HG03571 (cell line): Measurements from ENCODE around the gene CDC42BPG.
"Not testable (repeated sequence)": the region's sequence is repeated elsewhere in the genome, so short reads cannot be mapped to it uniquely, and the experiment has no call there.

Experiments
- ATAC-seq: cut with Tn5 transposase; IDR thresholded peaks from one replicate; pipeline ENCODE4 v1.9.1; 2021; ENCODE audit not compliant: unreplicated experiment

CDC42BPG gene

DNA sequence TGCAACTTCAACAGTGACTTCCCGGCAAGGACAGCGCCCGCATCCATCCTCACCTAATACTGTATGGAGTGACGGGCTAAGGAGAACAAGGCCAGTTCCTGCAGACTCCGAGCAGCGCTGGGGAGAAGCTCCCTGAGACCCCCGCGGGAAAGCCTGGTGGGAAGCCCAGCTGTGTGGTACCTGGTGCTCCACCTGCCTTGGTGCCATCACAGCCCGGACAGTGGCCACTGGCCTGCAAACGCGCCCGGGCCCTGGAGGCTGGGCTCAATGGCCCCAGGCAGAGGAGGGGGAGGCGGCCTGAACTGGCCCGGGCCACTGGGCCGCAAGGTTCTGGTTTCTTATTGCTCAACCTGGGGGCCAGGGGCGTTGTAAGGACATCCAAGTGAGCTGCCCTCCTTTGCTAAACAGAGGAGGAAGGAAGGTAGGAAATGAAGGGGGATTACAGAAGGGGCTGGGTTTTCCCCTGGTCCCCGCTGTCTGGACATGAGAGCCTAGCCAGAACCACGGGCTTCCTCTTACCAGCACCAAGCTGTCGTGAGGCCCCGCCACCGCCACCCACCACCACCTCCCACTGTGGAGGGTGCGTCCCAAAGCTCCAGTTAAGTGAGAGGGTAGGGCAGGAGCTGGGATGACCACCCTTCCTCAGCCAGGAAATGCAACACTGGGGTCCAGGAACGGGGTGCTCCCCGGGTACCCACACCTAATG is 8.5 kb upstream of the CDC42BPG start:
- no peak for ATAC-seq

DNA sequence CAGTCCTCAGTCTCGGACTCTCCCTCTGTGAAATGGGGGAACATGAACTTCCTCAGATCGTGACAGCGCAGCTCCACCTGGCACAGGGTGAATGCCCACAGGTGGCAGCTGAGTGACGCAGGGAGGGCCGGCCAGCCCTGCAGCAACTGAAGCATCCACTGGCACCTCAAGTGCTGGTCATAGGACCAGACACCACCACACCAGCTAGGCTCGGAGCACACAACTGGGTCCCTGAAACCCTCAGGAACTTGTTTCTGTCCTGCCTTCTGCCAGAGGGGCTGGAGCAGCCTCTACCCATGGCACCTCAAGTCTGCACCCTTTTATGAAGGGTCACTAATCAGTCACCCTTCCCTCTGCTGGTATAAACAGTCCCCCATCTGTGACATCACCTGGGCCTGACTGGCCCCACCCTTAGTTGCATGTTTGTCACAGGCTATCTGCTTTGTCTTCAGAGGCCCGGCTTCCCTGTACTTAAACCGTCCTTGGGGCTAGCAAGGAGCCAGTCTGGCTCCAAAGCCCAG is 7.4 kb upstream of the CDC42BPG start:
- no peak for ATAC-seq

DNA sequence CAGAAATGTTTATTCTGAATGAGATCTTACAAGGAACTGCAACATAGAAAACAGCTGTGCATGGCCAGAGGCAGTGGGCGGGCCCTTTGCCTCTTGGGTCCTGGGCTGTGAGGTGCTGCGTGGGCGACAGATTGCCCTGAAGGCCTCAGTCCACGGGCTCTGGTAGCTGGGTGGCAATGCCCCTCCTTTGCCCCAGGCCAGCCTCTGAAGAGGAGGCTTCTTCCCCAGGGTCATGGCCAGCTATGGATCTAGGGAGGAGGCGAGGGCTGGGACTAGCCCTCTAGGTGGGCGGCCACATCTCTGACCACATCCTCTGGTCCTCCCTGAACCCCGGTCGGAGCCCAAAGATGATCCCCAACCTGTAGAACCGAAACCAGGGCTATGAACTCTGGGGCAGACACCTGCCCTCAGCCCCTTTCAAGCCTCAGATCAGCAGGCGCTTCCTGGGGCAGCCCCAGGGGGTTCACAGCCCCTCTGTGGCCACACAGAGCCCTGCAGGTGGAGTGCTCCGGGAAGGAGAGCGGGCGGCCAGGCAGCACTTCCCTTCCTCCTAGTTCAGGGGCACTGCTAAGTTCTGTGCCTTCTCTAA is 6.6 kb upstream of the CDC42BPG start:
- peak; percentile 57 for ATAC-seq

DNA sequence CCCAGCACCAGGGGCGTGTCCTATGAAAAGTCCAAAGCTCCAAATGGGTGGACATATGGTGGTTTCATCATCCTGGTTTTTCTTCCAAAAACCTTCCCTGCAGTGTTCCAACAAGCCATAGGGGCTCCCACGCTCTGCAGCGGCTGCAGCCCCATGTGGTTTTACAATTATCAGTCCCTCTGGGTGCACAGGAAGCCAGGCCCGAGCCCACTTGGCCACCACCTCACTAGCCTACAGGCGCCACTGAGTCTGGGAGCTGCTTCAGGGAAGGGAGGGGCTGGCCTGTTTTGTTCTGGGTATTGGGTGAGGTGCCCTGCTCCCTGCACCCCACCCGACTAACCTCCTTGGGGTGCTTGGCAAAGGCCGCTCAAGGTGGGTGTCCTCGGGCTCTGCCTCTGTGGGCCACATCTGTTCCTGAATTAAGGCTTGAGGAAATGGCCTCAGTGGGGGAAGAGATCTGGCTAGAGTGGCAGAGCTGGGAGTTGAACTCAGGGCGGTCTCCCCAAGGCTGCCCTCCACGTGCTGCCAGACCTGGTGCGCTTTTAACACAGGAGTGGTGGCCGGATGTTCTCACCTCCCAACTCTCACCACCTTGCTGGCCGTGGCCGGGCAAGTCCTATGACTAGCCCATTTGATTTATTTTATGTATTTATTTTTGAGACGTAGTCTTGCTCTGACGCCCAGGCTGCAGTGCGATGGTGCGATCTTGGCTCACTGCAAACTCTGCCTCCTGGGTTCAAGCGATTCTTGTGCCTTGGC is 5.3 kb upstream of the CDC42BPG start:
- ATAC-seq = no peak

DNA sequence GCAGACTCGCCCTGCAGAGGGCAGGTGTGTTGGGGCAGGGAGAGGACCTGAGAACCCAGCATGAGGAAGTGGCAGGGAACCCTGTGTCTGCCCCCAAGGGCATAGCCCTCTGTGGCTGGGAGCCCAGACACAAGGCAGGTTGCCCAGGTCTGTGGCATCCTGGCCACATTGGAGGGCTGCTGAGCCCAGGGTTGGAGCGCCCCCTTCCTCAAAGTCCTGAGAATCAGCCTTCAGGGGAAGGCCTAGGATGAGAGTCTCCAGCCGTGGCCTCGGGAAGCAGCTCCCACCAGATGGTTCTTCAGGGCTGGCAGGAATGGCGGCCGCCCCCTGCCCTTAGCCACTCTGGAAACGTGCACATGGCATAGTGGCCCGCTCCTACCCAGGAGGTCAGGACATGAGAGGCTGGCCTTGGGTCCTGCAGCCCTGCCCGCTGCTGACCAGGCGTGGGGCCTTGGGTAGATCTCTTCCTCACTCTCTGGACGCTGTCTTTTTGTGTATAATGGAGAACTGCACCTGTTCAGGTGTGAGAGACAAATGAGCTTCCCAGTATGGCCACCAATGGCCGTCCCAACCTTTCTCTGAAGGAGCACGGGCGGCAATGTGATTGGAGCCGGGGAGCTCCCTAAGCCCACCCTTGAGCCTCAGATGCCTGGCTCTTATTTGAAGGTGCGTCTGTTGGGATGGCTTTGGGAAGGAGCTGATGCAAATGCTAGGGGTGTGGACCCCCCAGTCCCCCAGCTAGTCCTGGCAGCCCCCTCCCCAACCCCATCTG is 4.6 kb upstream of the CDC42BPG start:
- ATAC-seq = no peak

DNA sequence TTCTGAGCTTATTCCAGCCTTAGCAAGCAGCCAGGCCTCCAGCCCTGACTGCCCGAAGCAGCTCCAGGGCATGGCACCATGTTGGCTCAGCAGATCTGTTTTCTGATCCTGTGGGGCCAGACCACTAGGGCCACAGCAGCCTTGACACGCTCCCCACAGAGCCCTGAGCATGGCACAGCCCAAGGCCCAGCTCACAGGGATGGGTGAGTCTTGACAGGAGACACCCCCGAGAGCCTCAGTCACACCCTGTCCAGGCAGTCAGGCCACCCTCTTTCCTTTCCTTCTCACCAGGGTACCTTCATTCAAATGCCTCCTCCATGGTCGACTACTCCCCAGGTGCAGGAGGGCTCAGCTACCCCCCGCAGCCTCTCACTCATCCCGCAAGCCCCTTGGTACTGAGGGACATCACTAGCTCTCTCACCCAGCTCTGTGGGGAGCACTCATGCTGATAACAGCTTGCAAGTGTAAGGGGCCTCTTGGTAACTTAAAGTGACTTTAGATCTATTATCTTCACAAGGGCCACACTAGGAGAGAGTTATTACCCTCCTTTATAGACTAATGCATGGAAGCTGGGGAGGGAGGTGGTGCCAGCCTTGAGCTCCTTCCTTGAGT is 3.9 kb upstream of the CDC42BPG start:
- ATAC-seq = no peak

DNA sequence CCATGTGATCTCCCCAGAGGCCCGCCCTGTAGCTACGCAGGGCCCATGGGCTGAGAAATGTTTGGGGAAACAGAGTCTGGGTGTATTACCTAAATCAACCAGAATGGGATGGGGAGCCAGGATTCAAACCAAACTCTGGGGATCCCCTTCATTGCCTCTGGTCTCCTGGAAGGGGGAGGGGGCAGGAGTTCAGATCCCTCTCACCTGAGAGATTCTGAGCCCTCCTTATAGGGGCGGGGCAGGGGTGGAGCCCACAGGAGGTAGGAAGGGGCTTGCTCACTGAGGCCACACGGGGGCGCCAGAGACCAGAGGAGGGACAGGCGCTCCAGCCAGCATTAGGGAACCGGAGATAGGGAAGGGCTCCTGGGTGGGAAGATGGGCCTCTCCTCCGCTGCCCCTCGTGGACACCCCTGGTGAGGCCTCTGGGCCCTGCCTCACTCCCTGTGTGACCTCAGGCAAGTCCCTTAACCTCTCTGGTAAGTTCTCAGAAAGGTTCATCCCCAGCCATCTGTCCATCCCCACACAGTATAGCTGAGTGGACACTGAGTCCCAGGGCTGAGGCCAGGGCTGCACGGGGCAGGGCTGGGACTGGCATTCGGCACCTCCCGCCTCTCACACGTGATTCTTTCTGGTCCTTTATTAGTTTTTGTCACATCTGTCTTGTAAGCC is 2.7 kb upstream of the CDC42BPG start:
- no peak for ATAC-seq

DNA sequence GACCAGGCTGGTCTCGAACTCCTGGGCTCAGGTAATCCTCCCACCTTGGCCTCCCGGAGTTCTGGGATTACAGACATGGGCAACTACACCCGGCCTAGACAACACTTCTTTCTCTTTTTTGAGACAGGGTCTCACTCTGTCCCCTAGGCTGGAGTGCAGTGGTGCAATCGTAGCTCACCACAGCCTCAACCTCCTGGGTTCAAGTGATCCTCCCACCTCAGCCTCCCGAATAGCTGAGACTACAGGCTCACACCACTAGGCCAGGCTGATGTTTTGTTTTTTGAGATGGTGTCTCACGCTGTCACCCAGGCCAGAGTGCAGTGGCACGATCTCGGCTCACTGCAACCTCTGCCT is 1.3 kb upstream of the CDC42BPG start:
- not testable (repeated sequence) for ATAC-seq

DNA sequence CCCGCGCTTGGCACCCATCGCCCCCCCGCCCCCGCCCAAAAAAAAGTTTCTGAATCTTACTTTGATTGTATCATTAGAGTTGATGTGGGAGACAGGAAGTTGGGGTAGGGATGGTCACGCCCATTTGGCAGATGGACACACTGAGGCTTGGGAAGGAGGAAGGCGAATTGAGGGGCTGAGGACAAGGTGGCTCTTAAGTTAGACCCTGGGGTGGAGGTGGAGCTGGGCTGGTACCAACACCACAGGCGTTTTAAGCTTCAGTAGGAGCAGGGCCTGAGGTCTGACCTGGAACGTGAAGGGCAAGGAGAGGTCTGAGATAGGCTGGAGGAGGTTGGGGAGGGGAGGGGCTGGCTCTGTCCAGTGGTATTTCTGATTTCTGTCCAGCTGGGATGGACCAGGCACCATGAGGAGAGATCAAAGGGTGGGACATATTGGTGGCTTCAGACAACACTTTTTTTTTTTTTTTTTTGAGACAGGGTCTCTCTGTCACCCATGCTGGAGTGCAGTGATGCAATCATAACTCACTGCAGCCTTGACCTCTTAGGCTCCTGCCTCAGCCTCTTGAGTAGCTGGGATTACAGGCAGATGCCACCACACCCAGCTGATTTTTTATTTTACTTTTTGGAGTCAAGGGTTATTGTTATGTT is 799 bp upstream of the CDC42BPG start:
- no peak for ATAC-seq

DNA sequence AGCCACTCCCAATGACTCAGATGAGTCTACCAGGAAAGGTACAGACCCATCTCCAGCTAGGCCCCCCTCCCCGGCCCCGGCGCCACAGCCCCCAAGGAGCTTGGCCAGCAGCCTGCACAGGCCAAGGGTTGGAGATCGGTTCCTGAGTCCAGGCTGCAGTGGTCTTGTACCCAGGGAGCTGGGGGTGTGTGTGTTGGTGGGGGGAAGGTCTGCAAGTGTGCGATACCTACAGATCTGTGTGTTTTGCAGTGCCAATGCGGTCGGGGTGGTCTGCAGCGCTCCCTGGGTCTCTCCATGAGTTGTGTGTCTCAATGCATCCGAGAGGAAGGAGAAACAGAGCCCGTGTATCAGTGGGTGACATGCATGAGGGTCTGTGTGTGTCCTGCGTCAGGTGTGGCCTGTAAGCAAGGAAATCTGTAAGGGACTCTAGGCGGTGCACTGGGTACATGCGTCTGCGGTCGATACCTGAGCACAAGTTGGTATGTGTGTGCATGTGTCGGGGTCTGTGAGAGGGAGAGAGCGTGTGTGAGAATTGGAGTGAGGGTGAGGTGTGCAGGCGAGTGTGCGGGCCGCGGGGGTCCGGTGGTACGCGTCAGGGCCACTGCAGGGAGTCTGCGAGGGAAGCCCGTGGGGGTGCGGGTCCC is 645 bp downstream of the CDC42BPG start:
- no peak for ATAC-seq

DNA sequence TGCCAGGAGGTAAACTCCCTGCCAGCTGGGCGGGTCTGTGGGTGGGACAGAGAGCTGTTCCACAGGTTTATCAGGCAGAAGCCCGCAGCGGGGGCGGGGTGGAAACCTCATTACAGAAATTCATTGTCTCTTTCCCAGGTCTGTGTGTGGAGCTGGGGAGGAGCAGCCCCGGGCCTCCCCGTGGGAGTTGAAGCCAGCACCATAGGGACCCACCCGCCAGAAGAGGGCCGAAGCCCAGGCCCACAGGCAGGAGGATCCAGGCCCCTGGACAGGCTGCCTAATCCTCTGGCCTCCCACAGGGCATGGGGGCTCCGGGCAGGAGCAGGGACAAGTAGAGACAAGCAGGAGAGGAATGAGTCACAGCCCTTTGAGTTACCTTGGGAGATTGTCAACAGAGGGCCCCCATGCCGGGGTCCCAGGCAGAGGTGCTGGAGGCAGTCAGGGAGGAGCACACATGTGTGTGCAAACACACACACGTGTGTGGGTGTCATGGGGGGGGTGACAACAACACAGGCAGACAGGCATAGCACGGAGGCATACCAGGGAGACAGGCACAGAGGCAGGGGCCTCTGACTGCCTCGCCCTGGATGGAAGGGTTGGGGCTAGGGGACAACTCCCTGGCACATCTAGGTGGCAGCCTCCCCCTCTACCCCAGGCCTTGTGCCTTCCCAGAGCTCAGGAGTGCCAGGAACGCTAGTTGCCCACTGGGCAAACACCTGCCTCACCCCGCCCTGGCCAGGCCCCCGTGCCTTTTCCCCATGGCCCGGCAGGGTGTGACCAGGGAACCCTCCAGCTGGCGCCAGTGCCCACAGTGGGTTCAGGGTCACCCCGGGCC is 1.4 kb downstream of the CDC42BPG start:
- ATAC-seq = no peak

DNA sequence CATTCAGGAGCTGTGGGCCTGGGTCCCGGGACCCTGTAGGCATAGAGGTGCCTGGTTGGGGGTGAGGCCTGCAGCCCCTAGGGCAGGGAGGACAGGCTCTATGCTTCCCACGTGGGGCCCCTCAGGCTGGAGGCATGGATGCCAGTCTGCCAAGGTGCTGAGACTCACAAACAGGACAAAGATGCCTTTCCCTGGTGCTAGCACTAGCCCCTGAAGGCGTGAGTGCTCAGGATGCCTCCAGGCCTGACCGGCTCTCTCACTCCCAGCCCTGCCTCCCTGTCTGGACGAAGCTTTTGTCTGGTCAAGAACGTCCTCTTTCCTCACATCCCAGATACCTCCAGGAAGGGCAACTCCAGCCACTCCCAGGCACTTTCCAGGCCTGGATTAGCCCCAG is 2.1 kb downstream of the CDC42BPG start:
- no peak for ATAC-seq

DNA sequence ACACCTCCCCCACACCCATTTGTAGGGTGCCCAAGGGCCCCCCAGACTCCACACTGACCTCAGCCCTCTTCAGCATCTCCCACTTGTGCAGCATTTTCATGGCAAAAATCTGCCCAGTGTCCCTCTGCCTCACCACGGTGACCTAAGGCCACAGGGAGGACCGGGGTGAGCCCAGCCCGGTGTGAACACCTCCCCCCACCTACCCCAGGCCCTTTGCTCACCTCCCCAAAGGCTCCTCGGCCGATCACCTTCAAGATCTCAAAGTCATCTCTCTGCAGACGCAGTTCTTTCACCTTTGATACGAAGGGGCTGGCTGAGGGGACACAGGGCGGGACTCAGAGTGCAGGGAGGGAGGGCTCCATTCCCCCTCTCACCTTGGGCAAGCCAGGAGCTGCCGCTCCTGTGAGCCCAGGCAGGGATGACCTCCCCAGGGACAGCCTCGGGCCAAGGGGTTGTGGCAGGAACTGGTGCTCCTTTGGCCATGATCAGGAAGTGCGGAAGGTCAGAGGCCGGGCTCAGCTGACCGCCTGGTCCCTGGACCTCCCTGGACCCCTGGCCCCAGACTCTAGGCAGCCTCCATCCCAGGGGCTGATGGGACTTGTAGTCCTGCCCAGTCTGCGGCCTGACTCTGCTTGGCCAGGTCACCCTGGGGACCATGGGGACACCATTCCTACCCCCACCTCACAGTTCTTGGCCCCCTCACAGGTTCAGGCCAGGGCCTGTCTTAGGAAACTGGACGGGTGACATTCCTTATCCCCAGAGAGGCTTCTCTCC is 2.7 kb downstream of the CDC42BPG start:
- no peak for ATAC-seq

DNA sequence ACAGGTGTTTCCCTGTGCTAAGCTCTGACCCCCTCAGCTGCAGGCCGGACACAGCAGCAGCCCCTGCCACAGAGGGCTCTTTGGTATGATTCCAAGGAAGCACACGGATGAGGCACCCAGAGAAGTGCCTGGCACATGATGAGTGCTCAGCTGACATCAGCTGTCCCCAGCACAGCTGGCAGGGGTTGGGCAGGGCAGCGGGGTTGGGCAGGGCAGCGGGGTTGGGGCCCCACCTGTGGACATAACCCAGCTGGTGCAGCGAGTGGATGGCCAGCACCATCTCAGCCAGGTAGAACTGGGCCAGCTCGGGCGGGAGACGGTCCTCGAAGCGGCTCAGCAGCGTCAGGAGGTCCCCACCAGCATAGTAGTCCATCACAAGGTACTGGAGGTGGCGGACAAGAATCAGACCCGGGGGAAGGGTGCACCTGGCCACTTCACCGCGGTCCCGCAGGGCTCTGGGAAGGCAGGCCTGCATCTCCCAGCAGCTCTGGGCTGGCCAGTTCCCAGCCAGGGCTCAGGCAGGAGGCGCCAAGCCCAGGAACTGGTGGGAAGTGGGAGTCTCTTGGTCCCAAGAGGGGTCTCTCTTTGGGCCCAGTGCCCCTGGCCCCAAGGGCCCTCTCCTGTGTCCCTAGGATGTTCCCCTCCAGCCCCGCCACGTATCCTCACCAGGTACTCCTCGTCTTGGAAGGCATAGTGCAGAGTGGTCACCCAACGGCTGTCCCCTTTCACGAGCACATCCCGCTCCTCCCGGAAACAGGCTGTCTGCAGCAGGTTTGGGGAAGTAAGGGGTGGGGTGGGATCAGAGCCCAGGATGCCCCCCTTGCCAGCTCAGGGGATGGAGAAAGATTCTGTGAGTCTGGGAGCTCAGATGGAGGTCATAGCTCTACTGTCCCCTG is 4.3 kb downstream of the CDC42BPG start:
- ATAC-seq = no peak

DNA sequence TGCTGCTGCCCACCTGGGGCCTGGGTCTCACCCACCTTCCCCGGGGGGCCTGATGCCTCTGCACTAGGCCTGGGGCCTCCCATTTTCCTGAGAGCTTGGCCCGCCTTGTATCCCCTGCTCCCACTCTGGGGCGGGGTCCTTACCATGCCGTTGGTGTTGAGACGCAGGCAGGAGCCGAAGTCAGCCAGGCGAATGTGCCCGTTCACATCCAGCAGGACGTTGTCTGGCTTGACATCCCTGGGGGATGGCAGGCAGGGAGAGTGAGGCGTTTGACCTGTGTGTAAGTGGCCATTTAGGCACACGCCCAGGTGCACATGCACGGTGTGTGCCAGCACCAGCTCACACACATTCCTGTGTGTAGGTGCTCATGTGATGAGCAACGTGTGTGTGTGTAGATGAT is 5.1 kb downstream of the CDC42BPG start:
- no peak for ATAC-seq

DNA sequence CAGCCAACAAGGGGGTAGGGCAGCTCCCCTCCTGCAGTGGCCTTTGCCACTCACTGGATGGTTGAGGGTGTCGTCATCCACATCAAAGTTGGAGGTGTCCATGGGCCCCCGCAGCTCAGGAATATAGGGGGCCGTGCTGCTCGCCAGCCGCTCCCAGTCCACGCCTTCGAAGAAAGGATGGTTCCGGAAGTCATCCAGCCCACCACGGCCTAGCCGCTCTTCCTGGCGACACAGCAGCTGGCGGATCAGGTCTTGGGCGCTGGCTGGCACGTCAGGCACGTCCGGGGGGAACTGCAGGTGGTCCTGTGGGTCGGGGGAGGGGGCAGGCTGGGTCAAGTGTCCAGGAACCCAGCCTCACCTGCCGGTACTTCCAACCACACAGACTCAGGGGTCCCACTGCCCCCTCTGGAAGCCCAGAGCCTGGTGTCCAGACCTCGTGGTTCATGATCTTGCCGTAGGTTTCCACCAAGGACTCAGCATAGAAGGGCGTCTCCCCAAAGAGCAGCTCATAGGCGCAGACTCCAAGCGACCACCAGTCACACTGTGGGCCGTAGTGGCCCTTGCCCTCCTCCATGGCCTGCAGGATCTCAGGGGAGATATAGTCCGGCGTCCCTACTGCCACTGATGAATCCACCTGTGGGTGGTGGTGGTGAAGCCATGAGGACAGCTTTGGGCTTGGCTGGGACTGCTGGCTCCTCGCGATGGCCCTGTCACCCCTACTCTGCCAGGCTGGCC is 5.7 kb downstream of the CDC42BPG start:
- ATAC-seq = no peak
